ENCODE data around the gene EXOC6. TPM values are rescaled to one million over a fixed set of nuclear protein-coding genes. Genes with fewer than 3 reads are reported as not detected.

EXOC6 gene
- total and polyA plus RNA-seq, 10 of the 15 experiments (the other 5 are each of a cell fraction or from before 2014, with no cell fraction given): 7.6 to 53.8 (median 13.3) TPM

DNA sequence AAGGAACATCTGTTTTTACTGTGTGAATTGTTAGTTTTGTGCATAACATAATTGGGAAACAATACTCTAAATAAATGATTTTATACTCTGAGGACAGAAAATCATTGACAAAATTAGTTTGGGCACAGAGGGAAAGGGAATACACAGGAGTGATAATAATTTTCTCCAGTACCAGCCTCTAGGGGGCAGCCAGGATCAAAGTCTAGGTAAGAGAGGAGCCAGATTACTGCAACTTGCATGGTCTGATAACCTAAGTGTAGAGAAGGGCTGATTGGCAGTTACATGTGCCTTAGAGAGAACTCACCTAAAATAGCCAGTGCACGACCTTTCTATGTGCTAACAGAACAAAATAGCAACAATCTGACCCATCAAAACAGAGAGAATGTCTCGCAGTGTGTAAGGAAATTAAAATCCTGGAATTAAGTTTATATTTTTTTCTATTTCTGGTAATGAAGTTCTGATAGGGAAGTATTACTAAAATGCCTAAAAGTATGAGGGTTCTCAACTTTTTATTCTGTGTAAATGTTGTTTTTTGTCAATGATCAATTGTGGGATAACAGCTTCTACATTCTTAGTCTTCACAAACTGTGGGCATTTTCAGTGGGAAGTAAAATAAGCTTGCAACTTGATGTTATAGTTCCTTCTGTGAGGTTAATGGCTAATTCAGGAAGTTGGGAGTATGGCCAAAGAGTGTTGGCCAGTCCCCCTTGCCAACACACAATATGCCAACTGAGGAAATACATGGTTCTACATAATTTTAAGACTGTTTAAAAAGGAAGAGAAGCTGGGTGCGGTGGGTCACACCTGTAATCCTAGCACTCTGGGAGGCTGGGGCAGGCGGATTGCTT, 66.4 kb downstream of the EXOC6 start:
- SMC1A ChIA-PET (ENCODE audit: uncharacterized antibody, unreplicated experiment): interaction anchor here (1.1 to 1.3 kb wide), 2 partner anchors 50 to 440 kb away, joined by 3 to 6 read pairs; no protein-coding TSS in a partner anchor
- in situ Hi-C loops (cut with MboI) (no loop called here), intact Hi-C loops (cut with micrococcal nuclease; ENCODE audit: unreplicated experiment) (no loop called here)
- no peaks in the 10 kb centered on the region for H3K27me3 ChIP-seq (replicated peaks in 1 of 2; ENCODE audit: control insufficient read depth in 2 of 2, insufficient read depth in 2 of 2, low read length in 1 of 2)
- DNase-seq (ENCODE audit: low read depth, low spot score): no peak
- no peaks in the 10 kb centered on the region for H3K4me1 ChIP-seq (ENCODE audit: control insufficient read depth, insufficient read depth, low read length)
- TF ChIP-seq RAD21 (IDR thresholded peaks at IDR 0.05; ENCODE audit: insufficient read depth, low read depth, low read length): peak; percentile 56
- TF ChIP-seq TCF7 (IDR thresholded peaks at IDR 0.05; ENCODE audit: borderline replicate concordance): peak; percentile 62; the same call in 1 of the 2 replicates
- no peak for TF ChIP-seq SMAD5 (IDR thresholded peaks at IDR 0.05; ENCODE audit: low read depth)
- peak; percentile 30; the same call in 1 of the 2 replicates for TF ChIP-seq SMC3 (IDR thresholded peaks at IDR 0.05; ENCODE audit: borderline replicate concordance, low read length)
- TF ChIP-seq, protein P1, sequence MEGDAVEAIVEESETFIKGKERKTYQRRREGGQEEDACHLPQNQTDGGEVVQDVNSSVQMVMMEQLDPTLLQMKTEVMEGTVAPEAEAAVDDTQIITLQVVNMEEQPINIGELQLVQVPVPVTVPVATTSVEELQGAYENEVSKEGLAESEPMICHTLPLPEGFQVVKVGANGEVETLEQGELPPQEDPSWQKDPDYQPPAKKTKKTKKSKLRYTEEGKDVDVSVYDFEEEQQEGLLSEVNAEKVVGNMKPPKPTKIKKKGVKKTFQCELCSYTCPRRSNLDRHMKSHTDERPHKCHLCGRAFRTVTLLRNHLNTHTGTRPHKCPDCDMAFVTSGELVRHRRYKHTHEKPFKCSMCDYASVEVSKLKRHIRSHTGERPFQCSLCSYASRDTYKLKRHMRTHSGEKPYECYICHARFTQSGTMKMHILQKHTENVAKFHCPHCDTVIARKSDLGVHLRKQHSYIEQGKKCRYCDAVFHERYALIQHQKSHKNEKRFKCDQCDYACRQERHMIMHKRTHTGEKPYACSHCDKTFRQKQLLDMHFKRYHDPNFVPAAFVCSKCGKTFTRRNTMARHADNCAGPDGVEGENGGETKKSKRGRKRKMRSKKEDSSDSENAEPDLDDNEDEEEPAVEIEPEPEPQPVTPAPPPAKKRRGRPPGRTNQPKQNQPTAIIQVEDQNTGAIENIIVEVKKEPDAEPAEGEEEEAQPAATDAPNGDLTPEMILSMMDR (IDR thresholded peaks at IDR 0.05 in 2 of 3, conservative IDR thresholded peaks at IDR 0.05 in 1 of 3; ENCODE audit: control insufficient read depth in 2 of 3, extremely low read depth in 1 of 3, insufficient read depth in 1 of 3, low read depth in 3 of 3, low read length in 3 of 3): peak; percentile 65 to 81 (median 75)
- TF ChIP-seq NFIC (IDR thresholded peaks at IDR 0.05; ENCODE audit: low read depth, low read length): no peak
- TF ChIP-seq, protein P2, sequence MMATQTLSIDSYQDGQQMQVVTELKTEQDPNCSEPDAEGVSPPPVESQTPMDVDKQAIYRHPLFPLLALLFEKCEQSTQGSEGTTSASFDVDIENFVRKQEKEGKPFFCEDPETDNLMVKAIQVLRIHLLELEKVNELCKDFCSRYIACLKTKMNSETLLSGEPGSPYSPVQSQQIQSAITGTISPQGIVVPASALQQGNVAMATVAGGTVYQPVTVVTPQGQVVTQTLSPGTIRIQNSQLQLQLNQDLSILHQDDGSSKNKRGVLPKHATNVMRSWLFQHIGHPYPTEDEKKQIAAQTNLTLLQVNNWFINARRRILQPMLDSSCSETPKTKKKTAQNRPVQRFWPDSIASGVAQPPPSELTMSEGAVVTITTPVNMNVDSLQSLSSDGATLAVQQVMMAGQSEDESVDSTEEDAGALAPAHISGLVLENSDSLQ (IDR thresholded peaks at IDR 0.05): peak; percentile 60
- BruUV-seq (replicated peaks): no TSS peak
- peak; percentile 87 for FAIRE-seq
- H3K36me3 ChIP-seq (ENCODE audit: control insufficient read depth in 2 of 2, insufficient read depth in 2 of 2, low read length in 1 of 2): no peaks in the 10 kb centered on the region
- no peak overlapping the region for H3K4me2 ChIP-seq (ENCODE audit: control insufficient read depth, insufficient read depth)
- no peak overlapping the region for H3K9ac ChIP-seq (ENCODE audit: control insufficient read depth, insufficient read depth, low read length)
- POLR2A ChIA-PET: interaction anchor here (0.7 kb wide), 1 partner anchor 16 kb away, joined by 7 read pairs; no protein-coding TSS in a partner anchor
- no peaks in the 10 kb centered on the region for H3K9me3 ChIP-seq (replicated peaks; ENCODE audit: control insufficient read depth, insufficient read depth, low read length)
- CTCF ChIA-PET: interaction anchor here (0.6 to 3.2 kb wide), 19 partner anchors 9 to 287 kb away, joined by 3 to 21 read pairs (median 5); no protein-coding TSS in a partner anchor
- H3K79me2 ChIP-seq (ENCODE audit: control insufficient read depth, insufficient read depth, low read length): no peaks in the 10 kb centered on the region
- no peak overlapping the region for H3K27ac ChIP-seq (ENCODE audit: control insufficient read depth, insufficient read depth)
- RAD21 ChIA-PET (ENCODE audit: unreplicated experiment): interaction anchor here (0.9 to 1.3 kb wide), 3 partner anchors 20 to 51 kb away, joined by 3 to 4 read pairs (median 3); no protein-coding TSS in a partner anchor
- no peak overlapping the region for H3K4me3 ChIP-seq
- ATAC-seq: peak; percentile 98
- WGBS (ENCODE audit: insufficient coverage, insufficient replicate concordance, low lambda C conversion rate, missing lambda C conversion rate): 62% methylated on average over 4 of the region's 4 CpGs
- H4K20me1 ChIP-seq (ENCODE audit: control insufficient read depth, insufficient read depth): no peaks in the 10 kb centered on the region
- no peak overlapping the region for H2AFZ ChIP-seq (ENCODE audit: control insufficient read depth, low read depth, low read length)
